Ishikawa (cell line): ENCODE results near the gene HORMAD1.

Experiments used
- CEBPB ChIP-seq: IDR thresholded peaks from 2 replicates; pipeline ENCODE4 v1.6.1; 2012
- CREB1 ChIP-seq: IDR thresholded peaks from 2 replicates; pipeline ENCODE4 v1.6.1; 2012; ENCODE audit warnings: low read depth
- EGR1 ChIP-seq: IDR thresholded peaks from 2 replicates; pipeline ENCODE4 v1.6.1; 2012
- EP300 ChIP-seq: IDR thresholded peaks from 2 replicates; pipeline ENCODE4 v1.6.1; 2012; ENCODE audit warnings: borderline replicate concordance
- FOXM1 ChIP-seq: IDR thresholded peaks from 2 replicates; pipeline ENCODE4 v1.6.1; 2012; ENCODE audit warnings: low read depth, borderline replicate concordance
- MAX ChIP-seq: IDR thresholded peaks from 2 replicates; pipeline ENCODE4 v1.6.1; 2012
- NFIC ChIP-seq: IDR thresholded peaks from 2 replicates; pipeline ENCODE4 v1.6.1; 2012
- RAD21 ChIP-seq: IDR thresholded peaks from 2 replicates; pipeline ENCODE4 v1.6.1; 2012; ENCODE audit warnings: low read depth
- REST ChIP-seq: IDR thresholded peaks from 2 replicates; pipeline ENCODE4 v1.6.1; 2012; ENCODE audit warnings: low read depth, mild to moderate bottlenecking
- TAF1 ChIP-seq: IDR thresholded peaks from 2 replicates; pipeline ENCODE4 v1.6.1; 2012; ENCODE audit warnings: low read depth, mild to moderate bottlenecking
- TCF12 ChIP-seq: IDR thresholded peaks from 2 replicates; pipeline ENCODE4 v1.6.1; 2012; ENCODE audit warnings: low read depth
- TEAD4 ChIP-seq: IDR thresholded peaks from 2 replicates; pipeline ENCODE4 v1.6.1; 2012
- USF1 ChIP-seq: IDR thresholded peaks from 2 replicates; pipeline ENCODE4 v1.6.1; 2012
- YY1 ChIP-seq: IDR thresholded peaks from 2 replicates; pipeline ENCODE4 v1.6.1; 2012; ENCODE audit warnings: low read depth
- ZBTB7A ChIP-seq: IDR thresholded peaks from 2 replicates; pipeline ENCODE4 v1.6.1; 2012; ENCODE audit warnings: low read depth

HORMAD1 gene

GRCh38 chr1:150660584-150660983 is 60.1 kb downstream of the HORMAD1 start:
- no peak for TF ChIP-seq TEAD4
- no peak for TF ChIP-seq FOXM1
- no peak for TF ChIP-seq MAX
- no peak for TF ChIP-seq CREB1
- no peak for TF ChIP-seq TAF1
- no peak for TF ChIP-seq YY1
- TF ChIP-seq TCF12 = no peak
- no peak for TF ChIP-seq CEBPB

GRCh38 chr1:150650193-150650592 is 70.5 kb downstream of the HORMAD1 start:
- TF ChIP-seq REST (no peak), MAX (no peak), ZBTB7A (no peak), FOXM1 (no peak), CEBPB (no peak), CREB1 (no peak), EP300 (no peak), TEAD4 (no peak), TCF12 (no peak), YY1 (no peak), EGR1 (no peak), NFIC (no peak), TAF1 (no peak), RAD21 (no peak), USF1 (no peak)

- TF ChIP-seq YY1 (no peak), EGR1 (no peak), FOXM1 (no peak), MAX (no peak), NFIC (no peak), RAD21 (no peak)
Observed at GRCh38 chr1:150649441-150650075, 71.1 kb downstream of the HORMAD1 start.
